Measurements from ENCODE around the gene WRNIP1.

The WRNIP1 gene

DNA sequence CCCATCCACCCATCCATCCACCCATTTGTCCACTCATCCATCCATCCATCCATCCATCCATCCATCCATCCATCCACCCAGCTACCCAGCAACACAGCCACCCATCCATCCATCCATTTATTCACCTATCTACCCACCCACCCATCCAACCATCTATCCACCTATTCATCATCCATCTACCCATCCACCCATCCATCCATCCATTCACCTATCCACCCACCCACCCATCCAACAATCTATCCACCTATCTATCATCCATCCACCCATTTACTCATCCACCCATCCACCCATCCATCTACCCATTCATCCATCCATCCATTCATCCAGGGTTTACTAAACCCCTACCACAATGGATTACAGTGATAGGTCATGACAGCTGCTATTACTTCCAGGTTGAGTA lies 69.1 kb downstream of the WRNIP1 start:
- no peak for DNase-seq (ENCODE audit: low read depth in 1 of 2, low spot score in 1 of 2)
